Activated CD8-positive, alpha-beta T cell treated with anti-CD3 and anti-CD28 coated beads, Interleukin-2, amount 10 ng/mL, durations not matched to agents 7 days and 5 days (primary cell): ENCODE measurements around the gene ARHGAP36. TPM values are rescaled to one million over a fixed set of nuclear protein-coding genes. Genes with fewer than 3 reads are reported as not detected.

Experiments
- ATAC-seq: fragments of 150-1000 bp; cut with Tn5 transposase; one replicate; pipeline ENCODE4 v1.10.0; 2021; ENCODE audit warnings: moderate library complexity
- CTCF ChIA-PET: fragments of 350-600 bp; sonication (Branson Sonifier 250); formaldehyde crosslinking; loops from one replicate; lab custom pipeline; 2021; ENCODE audit warnings: antibody characterized with exemption; lab: Charles Lee
- POLR2A ChIA-PET: fragments of 350-600 bp; sonication (Branson Sonifier 250); formaldehyde crosslinking; loops from one replicate; lab custom pipeline; 2021; ENCODE audit warnings: antibody characterized with exemption; lab: Charles Lee
- DNase-seq: peaks from one replicate; pipeline ENCODE4 v3.0.0-alpha.2; 2020
- H3K27ac Mint-ChIP-seq: one replicate; pipeline ENCODE4 v1.8.0; 2021; ENCODE audit warnings: mild to moderate bottlenecking, mixed read lengths
- H3K27me3 Mint-ChIP-seq: one replicate; pipeline ENCODE4 v1.8.0; 2021; ENCODE audit warnings: low read depth, mixed read lengths
- H3K36me3 Mint-ChIP-seq: one replicate; pipeline ENCODE4 v1.8.0; 2021; ENCODE audit warnings: low read depth, mixed read lengths
- H3K4me1 Mint-ChIP-seq: one replicate; pipeline ENCODE4 v1.8.0; 2021; ENCODE audit warnings: low read depth, mixed read lengths
- H3K4me3 Mint-ChIP-seq: one replicate; pipeline ENCODE4 v1.8.0; 2021; ENCODE audit warnings: mild to moderate bottlenecking, mixed read lengths
- H3K9me3 Mint-ChIP-seq: one replicate; pipeline ENCODE4 v1.8.0; 2022; ENCODE audit warnings: mixed read lengths; ENCODE audit not compliant: insufficient read depth
- total RNA-seq, 2 experiments: library from RNA; stranded (reverse); gene quantifications; one replicate each; pipeline ENCODE4 v1.2.3, GENCODE V29; 2021

Gene ARHGAP36
- total RNA-seq, 2 experiments from 2014 or later: not detected

- ChIA-PET CTCF (no interaction called here), POLR2A (no interaction called here)
- no peaks in the 10 kb centered on the region for H3K36me3 Mint-ChIP-seq
- H3K4me1 Mint-ChIP-seq: peaks cover 4% of the 10 kb centered on the region
- peaks cover 45% of the 10 kb centered on the region for H3K27me3 Mint-ChIP-seq
- no peaks in the 10 kb centered on the region for H3K9me3 Mint-ChIP-seq
- H3K4me3 Mint-ChIP-seq: no peak overlapping the region
- ATAC-seq (no peak), DNase-seq (no peak)
- no peak overlapping the region for H3K27ac Mint-ChIP-seq
These were observed 23.9 kb downstream of the ARHGAP36 start for GRCh38 chrX:131081772-131082740.

- CTCF ChIA-PET: no interaction called here
- Mint-ChIP-seq H3K27ac (no peak overlapping the region), H3K4me1 (peaks cover 4% of the 10 kb centered on the region), H3K9me3 (no peaks in the 10 kb centered on the region), H3K4me3 (no peak overlapping the region), H3K36me3 (no peaks in the 10 kb centered on the region), H3K27me3 (peaks cover 44% of the 10 kb centered on the region)
- DNase-seq (no peak), ATAC-seq (no peak)
- POLR2A ChIA-PET: no interaction called here
These were observed 25.5 kb downstream of the ARHGAP36 start for GRCh38 chrX:131083510-131084142.

- POLR2A ChIA-PET: no interaction called here
- no peak for DNase-seq
- Mint-ChIP-seq H3K27ac (no peak overlapping the region), H3K9me3 (no peaks in the 10 kb centered on the region), H3K36me3 (no peaks in the 10 kb centered on the region), H3K4me3 (no peak overlapping the region), H3K4me1 (peaks cover 4% of the 10 kb centered on the region), H3K27me3 (peaks cover 39% of the 10 kb centered on the region)
- no peak for ATAC-seq
- CTCF ChIA-PET: no interaction called here
These were observed 26.0 kb downstream of the ARHGAP36 start for GRCh38 chrX:131084145-131084544.

GRCh38 chrX:131136776-131137175, 78.6 kb downstream of the ARHGAP36 start:
- no peak overlapping the region for H3K4me3 Mint-ChIP-seq
- no peaks in the 10 kb centered on the region for H3K27me3 Mint-ChIP-seq
- ChIA-PET CTCF (no interaction called here), POLR2A (no interaction called here)
- no peaks in the 10 kb centered on the region for H3K4me1 Mint-ChIP-seq
- H3K27ac Mint-ChIP-seq: no peak overlapping the region
- DNase-seq (no peak), ATAC-seq (no peak)
- H3K9me3 Mint-ChIP-seq: no peaks in the 10 kb centered on the region
- no peaks in the 10 kb centered on the region for H3K36me3 Mint-ChIP-seq

GRCh38 chrX:131139072-131139471, 80.9 kb downstream of the ARHGAP36 start:
- no peaks in the 10 kb centered on the region for H3K36me3 Mint-ChIP-seq
- no peak overlapping the region for H3K4me3 Mint-ChIP-seq
- no peaks in the 10 kb centered on the region for H3K27me3 Mint-ChIP-seq
- H3K9me3 Mint-ChIP-seq: no peaks in the 10 kb centered on the region
- DNase-seq (no peak), ATAC-seq (no peak)
- ChIA-PET CTCF (no interaction called here), POLR2A (no interaction called here)
- no peak overlapping the region for H3K27ac Mint-ChIP-seq
- no peaks in the 10 kb centered on the region for H3K4me1 Mint-ChIP-seq

Other genes with a start within 250 kb of the ARHGAP36 start
- 10 to 100 TPM; 10.9 to 14.2 TPM for gene ENOX2, start 155.1 kb upstream of the ARHGAP36 start, total RNA-seq
- gene IGSF1, start 231.0 kb downstream of the ARHGAP36 start, total RNA-seq: not detected